Suppressor macrophage (primary cell): ENCODE measurements around the gene SPACA7.
"Not testable (repeated sequence)": the region's sequence is repeated elsewhere in the genome, so short reads cannot be mapped to it uniquely, and the experiment has no call there.

Experiments used
- DNase-seq, 4 experiments: peaks; one replicate each; pipeline ENCODE4 v3.0.0-alpha.2; 2020 to 2022

SPACA7 gene

DNA sequence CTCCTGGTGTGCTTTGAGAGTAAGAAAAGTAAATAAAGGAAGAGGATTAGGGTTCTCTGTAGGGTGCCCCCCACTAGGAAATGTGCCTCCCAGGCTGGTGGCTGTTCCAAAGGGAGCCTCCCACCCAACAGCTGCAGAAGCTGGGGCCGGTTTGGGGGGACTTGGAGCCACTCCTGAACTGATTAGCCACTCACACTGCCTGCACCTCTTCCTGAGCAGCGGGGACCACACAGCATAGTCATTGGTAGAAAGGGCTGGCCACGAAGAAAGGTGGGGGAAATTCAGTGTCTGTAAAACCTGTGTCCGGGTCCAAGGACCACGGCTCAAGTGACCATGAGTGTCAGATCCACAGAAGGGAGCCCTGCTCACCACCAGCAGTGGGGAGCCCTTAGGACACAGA, 55.6 kb downstream of the SPACA7 start:
- DNase-seq, result no peak

DNA sequence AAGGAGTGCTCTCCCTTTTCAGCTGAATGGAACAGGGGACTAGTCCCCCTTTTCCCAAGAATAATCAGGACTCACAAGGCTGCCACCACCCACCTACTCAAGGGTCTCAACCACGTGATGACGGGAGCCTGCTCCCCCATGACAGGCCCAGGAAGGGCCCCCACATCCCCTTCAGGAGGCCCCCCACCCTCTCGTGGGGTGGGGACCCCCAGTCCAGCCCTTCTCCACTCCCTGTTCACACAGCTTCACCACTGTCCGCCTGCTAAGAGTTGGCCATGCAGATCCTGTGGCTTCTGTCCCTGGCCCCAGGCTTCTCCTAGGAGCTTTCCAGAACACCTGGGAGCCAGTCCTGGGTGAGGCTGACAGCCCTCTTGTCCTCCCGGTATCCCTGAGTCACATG, 56.6 kb downstream of the SPACA7 start:
- DNase-seq, result not testable (repeated sequence)

DNA sequence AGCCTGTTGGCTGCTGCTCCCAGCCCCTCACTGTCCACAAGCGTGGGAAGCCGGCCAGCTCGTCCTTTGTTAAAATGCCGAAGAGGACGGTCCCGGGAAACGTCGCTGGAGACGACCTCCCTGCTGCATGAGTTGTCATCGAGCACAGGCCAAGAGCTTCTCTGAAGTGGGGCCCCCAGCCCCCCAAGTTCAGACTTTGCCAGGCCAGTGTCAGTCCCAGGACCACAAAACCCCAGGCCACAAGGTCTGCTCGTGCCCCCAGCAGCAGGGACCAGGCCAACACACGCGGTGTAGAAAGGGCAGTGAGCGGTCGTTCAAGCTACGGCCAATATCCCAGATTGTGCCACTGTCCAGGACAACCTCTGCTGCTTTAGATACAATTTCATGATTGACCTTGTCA, 57.4 kb downstream of the SPACA7 start:
- DNase-seq, result not testable (repeated sequence)

DNA sequence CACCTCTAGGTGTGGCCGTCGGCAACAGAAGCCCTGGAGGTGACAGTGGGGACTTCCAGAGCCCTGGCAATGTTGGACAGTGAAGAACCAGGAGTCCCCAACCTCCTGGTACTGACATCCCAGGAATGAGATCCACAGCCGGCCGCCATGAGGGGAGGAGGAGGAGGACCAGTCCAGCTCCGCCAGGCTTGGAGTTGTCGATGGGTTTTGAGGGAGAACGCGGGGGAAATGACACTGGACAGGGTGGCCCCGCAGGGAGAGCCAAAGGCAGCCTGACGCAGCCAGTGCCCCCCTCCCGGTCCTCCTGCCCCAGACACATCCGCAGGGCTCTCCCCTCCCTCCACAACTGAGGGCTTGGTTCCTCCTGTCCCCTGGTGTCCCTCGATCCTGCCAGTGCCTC, 57.9 kb downstream of the SPACA7 start:
- no peak for DNase-seq

DNA sequence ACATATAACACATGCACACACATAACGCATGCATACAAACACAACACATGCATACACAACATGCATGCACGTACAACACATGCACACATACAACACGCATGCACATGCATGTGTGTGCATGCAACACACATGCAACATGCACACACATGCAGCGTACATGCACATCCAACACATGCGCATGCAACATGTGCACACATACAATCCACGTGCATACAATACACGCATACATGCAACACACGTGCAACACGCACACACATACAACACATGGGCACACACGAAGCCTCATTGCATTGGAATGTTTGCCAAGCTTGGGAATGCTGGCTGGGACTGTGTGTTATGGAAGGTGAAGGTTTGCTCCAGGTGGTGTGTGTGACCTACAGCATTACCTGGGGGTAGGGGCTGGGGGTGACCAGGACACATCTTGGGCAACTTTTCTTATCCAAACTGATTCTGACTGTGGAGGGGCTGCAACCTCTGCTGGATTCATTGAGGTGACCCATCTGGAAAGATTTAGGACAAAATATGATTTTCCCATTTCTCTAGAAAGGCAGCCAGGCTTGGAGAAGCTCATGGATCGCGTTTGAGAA, 58.9 kb downstream of the SPACA7 start:
- no peak for DNase-seq

DNA sequence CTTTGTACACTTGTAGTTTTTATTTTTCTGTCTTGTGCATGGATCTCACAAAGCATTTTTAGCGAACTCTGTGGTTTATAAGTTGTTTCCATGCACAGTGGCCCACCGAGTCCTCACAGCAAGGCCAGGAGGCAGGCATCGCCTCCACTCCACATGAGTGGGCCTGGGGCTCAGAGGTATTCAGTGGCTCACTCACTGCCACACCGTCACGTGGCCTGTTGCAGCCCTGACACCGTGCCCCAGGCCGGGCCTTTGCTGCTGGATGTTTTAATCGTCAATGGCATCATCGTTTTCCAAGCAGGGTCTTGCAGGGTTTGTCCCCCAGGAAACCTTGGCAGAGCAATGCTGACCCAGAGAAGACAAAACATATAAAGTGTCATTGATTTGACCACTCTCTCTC, 59.8 kb downstream of the SPACA7 start:
- DNase-seq, result no peak

DNA sequence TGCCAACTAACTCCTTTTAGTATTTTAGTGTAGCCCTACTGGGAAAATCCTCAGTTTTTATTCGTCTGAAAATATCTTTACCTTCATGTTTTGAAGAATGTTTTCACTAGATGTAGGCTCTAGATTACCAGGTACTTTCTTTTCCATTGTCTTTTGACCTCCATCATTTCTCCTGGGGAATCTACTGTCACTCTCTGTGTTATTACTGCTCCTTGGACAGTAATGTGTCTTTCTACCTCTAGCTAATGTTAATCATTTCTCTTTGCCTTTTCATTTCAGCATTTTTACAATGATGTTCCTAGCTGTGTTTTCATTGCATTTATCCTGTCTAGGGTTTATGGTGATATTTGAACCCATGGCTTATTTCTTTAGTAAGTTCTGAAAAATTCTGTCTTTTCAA, 61.9 kb downstream of the SPACA7 start:
- no peak for DNase-seq

DNA sequence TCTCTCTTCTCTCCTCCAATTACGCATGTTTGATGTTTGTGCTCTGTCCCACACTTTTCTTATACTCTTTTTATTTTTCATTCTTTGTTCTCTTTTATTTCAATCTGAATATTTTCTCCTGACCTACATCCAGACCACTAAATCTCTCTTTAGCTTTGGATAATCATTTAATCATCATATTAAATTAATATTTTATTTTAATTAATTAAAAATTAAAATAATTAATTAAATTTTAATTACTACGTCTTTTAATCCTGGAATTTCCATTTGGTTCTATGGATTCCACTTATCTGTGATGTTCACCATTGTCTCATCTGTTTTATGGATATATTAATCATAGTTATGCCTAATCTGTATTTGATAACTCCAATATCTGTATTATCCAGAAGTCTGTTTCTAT, 62.4 kb downstream of the SPACA7 start:
- DNase-seq, result no peak

DNA sequence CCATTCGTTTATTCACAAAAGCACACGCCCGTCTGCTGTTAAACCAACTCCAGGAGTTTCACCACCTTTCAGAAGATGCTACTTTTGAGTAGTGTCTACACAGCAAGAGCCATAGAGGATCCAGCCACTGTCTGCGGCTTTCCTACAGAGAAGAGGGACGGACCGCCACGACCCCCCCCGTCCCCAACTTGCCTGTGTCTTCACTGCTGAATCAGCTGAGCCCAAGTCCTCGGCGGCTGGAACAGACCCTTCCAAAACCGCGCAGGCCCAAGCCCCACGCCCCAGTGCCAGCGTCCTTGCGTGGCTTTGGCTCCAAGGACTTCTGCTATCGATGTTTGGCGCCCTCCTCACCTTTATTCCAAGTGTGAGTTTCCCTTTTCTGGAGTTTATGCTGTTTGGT, 65.1 kb downstream of the SPACA7 start:
- DNase-seq, result no peak

DNA sequence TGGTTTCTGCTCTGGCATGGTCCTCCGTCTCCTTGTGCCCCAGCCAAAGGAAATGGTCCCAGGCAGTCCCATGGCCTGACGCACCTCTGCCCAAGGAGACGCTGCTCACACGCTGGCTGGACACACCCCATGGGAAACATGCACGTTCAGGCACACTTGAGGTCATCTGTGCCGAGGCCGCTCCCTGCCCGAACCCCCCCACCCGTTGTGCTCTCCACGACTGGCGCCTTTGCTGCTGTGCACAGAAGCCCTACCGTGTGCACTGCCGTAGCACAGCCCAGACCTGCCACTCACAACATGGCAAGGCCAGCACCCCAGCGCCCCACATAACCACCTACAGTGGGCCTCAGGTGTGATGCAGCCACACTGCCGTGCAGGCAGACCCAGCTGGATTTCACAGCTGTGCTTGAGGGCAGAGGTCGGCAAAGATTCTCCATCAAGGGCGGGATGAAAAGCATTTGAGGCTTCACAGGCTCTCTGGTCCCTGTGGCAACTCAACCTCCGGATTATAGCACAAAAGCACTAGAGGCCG, 65.7 kb downstream of the SPACA7 start:
- no peak for DNase-seq

DNA sequence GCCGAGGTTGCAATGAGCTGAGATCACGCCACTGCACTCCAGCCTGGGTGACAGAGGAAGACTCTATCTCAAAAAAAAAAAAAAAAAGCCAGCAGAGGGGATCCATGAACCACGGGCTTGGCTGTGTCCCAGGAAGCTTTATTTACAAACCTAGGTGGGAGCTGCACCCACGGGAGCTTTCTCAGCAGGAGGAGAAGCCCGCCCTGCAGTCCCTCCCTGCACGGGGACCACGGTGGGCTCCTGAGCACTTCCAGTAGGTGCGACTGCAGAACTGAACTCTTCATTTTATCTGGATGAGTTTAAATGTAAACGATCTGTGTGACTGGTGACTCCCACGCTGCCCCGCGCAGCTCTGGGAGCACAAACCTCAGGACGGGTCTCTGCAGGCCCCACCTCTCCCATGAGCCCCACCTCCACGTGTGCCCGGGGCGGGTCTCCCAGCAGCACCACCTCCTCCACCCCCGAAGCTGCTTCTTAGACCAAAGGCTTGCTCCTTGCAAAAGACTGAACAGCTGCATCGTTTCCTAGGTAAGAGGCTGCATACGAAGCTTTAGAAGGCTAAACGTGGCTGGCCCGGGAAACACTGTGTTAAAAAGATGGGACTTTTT, 66.4 kb downstream of the SPACA7 start:
- DNase-seq, result no peak

DNA sequence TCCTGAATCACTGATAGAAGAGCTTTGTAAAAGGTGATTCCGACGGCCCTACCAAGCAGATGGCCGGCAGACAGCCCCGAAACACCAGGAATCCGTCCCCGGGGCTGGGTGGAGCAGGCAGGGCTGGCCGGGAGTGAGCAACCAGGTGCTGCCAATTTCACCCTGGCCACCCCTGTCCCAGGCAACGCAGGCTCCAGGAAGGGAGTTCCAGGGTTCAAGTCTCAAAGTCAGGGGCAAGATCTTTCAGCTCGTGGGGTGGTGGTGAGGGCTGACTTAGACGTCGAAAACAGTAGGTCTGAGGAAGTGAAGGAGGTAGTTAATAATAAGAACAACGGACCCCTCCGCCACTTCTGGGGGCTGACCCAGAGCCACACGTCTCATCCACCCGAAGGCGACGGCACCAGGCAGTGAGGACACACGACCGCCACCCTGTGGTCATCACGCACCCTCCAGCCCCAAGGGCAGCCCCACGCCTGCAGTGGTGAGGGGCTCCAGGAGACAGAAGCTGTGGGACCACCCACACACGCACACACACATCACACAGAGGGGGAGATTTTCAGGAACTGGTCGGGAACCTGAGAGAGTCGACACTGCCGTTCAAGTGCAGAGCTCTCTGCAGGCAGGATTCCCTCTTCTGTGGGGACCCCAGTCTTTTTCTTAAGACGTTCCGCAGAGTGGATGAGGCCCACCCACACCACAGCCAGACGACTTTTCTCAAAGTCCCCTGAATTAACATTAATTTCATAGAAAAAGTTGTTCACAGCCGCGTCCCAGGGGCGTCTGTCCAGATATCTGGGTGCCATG, 67.2 kb downstream of the SPACA7 start:
- DNase-seq, result peak in 3 of 4 experiments; percentile 10 to 45 (median 30)

DNA sequence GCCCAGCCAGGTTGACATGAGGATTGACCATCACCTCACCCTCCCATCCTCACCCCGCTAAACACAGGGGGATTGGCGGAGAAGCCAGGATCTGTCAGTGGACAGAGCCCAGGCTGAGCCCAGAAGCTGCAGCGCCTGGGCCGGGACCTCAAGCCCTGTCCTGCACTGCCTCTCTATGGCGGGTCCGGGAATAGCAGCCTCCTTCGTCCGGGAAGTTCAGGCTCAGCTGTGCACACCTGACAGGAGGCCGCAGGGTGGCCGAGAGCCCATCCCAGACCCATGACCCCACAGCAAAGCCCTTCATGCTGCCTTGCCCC, 67.8 kb downstream of the SPACA7 start:
- peak; percentile 54 to 78 (median 71) for DNase-seq

DNA sequence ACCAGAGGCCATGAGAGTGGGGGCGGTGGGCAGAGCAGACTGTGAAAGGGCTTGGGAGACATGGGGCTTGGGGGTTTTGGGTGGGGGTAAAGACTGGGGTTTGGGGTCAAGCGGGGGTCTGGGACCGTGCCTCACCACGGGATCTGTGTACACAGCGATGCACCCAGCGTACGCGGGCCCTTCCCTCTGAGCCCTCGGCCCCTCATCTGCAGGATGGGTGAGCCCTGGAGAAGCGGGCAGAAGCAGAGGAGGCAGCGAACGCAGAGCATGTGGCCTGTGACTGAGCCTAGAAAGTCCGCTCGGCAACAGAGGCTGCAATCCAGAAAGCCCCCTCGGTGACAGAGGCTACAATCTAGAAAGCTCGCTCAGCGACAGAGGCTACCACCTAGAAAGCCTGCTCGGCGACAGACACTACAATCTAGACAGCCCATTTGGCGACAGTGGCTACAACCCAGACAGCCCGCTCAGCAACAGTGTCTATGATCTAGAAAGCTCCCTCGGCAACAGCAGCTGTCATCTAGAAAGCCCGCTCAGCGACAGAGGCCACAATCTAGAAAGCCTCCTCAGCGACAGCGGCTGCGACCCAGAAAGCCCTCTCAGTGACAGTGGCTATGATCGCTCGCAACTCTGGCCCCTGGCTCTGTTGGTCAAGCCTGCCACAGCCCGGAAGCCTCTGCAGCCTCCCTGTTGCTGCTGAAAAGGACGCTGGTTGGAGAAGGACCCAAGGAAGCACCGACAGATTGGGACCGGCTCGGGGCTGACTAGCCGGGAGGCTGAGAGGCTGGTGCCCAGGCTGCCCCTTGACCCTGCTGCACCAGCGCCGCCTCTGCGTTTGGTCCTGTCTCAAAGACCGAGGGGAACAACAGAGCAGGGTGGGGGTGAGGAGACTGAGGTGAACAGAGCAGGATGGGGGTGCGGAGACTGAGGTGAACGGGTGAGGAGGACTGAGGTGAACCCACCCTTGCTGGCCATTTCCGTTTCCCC, 68.6 kb downstream of the SPACA7 start:
- no peak for DNase-seq

DNA sequence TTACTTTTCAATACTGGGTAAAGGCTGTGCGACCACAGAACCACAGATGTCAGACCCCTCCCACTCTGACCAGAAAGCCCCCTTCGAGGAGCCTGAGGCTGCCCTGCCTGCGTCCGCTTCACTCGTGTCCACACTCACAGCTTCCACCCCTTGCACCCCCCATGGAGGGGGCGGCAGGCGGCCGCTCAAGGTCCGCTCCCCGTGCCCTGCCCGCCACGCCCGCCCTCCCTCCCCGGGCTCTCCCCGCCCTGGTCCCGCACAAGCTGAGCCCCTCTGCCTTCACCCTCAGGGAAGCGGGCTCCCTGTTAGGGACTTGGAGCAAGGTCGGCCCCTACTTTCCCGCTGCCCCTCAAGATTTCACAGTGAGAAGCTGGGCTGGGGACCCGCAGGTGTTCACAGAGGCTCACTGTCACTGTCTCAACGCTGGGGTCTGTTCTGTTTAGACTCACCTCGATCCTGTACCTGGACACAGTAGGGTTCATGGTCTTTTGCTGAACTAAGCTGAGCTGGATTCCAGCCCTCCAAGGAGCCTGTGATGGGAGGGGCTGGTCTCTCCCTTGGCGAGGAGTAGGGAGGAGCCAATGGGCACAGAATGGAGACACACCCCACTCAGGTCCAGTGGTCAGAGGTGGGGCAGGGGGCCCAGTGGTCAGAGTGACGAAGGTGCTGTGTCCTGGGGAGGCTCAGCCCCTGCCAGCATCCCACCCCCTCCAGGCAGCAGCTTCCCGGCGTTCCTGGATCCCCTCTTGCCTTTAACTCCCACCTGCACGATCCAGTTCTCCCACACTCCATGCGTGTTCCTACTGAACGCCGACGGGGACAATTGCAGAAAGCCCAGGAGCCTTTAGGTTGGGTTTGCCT, 69.5 kb downstream of the SPACA7 start:
- DNase-seq, result no peak

DNA sequence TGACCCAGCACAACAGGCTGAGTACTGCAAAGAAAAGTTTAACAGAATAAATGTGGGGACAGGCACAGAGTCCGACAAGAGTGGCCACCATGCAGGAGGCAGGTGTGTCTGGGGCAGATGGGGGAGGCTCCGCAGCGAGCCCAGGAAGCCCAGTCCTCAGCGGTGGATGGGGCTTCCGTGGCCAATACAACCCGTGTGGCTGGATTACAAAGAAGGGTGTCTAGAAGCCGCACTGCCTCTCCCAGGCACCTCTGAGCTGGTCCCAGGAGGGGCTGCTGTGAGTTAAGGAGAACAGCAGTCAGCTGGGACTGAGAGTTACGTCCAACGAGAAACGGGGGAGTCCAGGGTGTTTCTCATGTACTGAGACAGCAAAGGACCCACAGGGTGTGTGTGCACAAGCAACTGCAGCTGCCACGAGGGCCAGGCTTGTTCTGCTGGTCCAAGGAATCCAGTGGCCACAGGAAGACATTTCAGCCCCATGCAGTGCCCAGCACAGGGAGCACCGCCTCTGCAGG, 70.2 kb downstream of the SPACA7 start:
- no peak for DNase-seq

DNA sequence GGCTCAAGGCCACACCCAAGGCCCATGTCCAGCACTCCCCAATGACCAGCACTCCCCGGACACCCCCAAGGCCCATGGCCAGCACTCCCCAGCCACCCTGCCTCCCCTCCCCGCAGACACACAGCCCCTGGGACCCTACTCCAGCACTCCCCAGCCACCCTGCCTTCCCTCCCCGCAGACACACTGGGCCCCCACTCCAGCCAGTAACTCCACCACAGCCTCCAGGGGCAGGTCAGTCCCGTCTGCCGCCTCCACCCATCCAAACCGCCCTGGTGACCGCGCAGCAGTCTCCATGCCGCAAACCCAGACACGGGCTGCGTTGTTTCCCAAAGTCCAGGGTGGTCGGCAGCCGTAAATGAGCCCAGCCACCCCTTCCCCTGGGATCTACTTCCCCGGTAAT, 70.7 kb downstream of the SPACA7 start:
- no peak for DNase-seq

DNA sequence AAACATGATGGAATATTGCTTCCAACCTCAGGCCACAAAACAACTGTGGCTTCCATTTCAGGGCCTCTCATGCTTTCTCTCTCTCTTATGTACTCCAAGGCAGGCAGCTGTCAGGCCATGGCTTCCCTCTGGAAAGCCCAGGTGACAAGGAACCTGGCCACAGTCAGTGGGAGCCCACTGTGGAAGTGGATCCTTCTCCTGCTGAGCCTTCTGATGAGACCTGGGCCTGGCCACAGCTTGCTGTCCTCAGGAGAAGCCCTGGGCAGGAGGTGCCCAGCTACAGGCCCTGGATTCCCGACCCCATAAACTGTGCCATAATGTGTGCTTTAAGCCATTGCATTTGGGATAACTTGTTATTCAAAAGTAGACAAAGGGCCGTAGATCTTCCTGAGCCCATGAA, 71.2 kb downstream of the SPACA7 start:
- DNase-seq, result no peak

DNA sequence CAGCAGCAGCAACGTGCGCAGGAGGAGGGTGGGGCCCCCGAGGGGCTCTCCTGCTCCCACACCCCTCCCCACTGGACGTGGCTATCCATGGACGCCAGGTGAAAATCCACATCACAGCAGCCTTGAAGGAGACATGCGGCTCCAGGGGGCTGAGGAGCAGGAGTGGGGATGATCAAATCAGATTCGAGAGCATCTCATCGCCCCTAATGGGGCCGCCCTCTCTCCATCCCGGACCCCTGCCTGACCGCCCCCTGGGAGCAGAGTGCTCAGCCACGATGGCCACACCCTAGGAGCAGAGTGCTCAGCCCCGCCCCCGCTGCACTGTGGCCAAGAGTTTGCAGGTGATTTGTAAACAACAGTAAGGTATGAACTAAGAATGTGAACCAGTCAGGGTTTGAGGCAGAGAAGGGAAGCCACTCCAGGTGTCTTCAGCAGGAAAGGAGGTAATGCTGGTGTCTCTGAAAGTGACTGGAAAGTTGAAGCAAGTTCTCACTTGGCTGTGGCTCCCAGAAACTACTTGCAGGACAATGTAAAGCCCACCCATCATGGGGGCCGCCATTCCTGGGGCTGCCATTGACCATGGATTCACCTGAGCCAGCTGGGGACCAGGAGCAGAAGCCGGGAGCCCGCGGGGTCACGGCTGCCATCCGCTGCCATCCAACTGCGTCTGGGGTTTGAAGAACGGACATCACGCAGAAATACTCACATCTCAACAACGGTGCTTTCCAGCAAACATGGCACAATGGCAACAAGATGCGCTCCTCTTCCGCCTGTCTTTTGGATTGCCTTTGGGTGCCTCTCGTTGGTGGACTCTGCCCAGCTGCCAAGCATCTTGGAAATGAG, 71.8 kb downstream of the SPACA7 start:
- no peak for DNase-seq
